ENCODE results near the gene ANKRD12.

The ANKRD12 gene

DNA sequence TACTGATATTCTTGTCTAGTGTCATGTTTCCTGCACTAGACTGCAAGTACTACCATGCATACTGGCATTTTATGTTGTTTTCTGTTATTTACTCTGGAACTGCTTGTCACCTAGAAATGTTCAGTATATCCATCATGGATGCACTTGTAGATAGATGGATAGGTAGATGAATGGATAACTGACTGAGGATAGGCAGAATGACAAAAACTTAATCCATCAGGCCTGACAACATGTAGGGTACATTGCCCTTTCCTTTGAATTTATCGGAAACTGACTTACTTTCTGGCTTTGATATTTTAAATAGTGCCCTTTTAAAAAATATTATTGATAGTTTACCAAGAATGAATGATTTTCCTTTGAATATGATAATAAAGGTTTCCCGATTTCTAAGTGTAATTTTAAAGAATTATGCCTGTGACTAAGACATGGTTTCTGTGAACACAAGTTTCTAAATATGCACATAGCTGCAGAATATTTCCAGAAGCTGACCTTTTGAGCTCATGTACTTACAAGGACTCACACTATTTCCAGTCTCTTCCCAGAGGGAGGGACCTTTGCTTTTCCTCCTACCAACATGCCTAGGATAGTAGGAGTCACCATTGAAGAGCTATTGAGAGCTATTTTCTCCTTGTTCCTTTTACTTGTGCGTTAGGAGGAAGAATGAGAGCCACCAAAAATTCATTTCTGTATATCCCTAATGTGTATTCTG, 81.3 kb downstream of the ANKRD12 start:
- Histone ChIP-seq H3K4me1 (ENCODE audit: control insufficient read depth, insufficient read depth, low read length) (no peaks in the 10 kb centered on the region), H3K36me3 (ENCODE audit: control insufficient read depth in 2 of 2, insufficient read depth in 1 of 2, low read length in 2 of 2) (peaks cover under 1 to 23% of the 10 kb centered on the region in 2 experiments; a peak in 2 of 3 replicates), H3K4me3 (ENCODE audit: low read depth, low read length) (no peak overlapping the region), H3K9me3 (ENCODE audit: control insufficient read depth, insufficient read depth, low read depth, low read length) (no peaks in the 10 kb centered on the region), H3K27ac (ENCODE audit: extremely low read depth, low read depth, low read length) (no peak overlapping the region)
- POLR2A ChIA-PET, result no interaction called here
- CTCF ChIA-PET, result interaction anchor here (1.0 kb wide), 1 partner anchor 298 kb away, joined by 3 read pairs; no protein-coding TSS in a partner anchor
- TF ChIP-seq ZFP3 (tag by site-specific recombination; IDR thresholded peaks at IDR 0.05; ENCODE audit: low read depth) (no peak), BCL11B (tag by site-specific recombination; IDR thresholded peaks at IDR 0.05; ENCODE audit: low read depth) (no peak), ZNF248 (tag by site-specific recombination; IDR thresholded peaks at IDR 0.05) (no peak), SP3 (tag by site-specific recombination; IDR thresholded peaks at IDR 0.05) (no peak)

DNA sequence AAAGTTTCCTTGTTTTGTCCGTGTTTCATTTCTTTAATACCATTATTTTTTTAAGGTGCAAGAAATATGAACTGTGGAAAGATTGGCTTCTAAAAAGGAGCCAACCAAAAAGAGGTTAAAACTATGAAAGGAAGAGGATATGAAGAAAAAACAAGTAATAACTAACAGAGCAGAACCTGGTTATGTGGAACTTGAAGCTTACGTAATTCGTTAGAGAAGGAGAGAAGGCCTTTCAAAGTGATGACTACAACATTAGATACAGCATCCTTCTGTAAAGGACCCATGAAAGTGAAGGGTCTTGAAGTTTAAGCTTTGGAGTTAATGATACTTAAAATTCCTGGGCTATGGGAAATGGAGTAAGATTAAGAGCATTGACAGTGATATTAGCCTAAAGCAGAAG, 84.5 kb downstream of the ANKRD12 start:
- Histone ChIP-seq H3K27ac (ENCODE audit: extremely low read depth, low read depth, low read length) (no peak overlapping the region), H3K4me1 (ENCODE audit: control insufficient read depth, insufficient read depth, low read length) (no peaks in the 10 kb centered on the region), H3K4me3 (ENCODE audit: low read depth, low read length) (no peak overlapping the region), H3K36me3 (ENCODE audit: control insufficient read depth in 2 of 2, insufficient read depth in 1 of 2, low read length in 2 of 2) (peaks cover 1 to 18% of the 10 kb centered on the region in 2 experiments), H3K9me3 (ENCODE audit: control insufficient read depth, insufficient read depth, low read depth, low read length) (no peaks in the 10 kb centered on the region)
- TF ChIP-seq, protein P1, sequence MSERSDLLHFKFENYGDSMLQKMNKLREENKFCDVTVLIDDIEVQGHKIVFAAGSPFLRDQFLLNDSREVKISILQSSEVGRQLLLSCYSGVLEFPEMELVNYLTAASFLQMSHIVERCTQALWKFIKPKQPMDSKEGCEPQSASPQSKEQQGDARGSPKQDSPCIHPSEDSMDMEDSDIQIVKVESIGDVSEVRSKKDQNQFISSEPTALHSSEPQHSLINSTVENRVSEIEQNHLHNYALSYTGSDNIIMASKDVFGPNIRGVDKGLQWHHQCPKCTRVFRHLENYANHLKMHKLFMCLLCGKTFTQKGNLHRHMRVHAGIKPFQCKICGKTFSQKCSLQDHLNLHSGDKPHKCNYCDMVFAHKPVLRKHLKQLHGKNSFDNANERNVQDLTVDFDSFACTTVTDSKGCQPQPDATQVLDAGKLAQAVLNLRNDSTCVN (tag by site-specific recombination; optimal IDR thresholded peaks at IDR 0.05), result no peak
- no peak for TF ChIP-seq ZIC2 (tag by site-specific recombination; IDR thresholded peaks at IDR 0.05)
- TF ChIP-seq SALL2 (tag by site-specific recombination; IDR thresholded peaks at IDR 0.05; ENCODE audit: borderline replicate concordance), result no peak
- no peak for TF ChIP-seq ZNF544 (tag by site-specific recombination; IDR thresholded peaks at IDR 0.05)
- TF ChIP-seq IKZF3 (tag by site-specific recombination; IDR thresholded peaks at IDR 0.05), result no peak
- TF ChIP-seq SETDB1 (IDR thresholded peaks at IDR 0.05; ENCODE audit: insufficient read length, low read length), result no peak
- no peak for TF ChIP-seq ZNF324 (tag by site-specific recombination; IDR thresholded peaks at IDR 0.05)
- TF ChIP-seq ZNF350 (tag by site-specific recombination; IDR thresholded peaks at IDR 0.05), result no peak
- no peak for TF ChIP-seq FEZF1 (tag by site-specific recombination; IDR thresholded peaks at IDR 0.05)
- TF ChIP-seq, protein P2, sequence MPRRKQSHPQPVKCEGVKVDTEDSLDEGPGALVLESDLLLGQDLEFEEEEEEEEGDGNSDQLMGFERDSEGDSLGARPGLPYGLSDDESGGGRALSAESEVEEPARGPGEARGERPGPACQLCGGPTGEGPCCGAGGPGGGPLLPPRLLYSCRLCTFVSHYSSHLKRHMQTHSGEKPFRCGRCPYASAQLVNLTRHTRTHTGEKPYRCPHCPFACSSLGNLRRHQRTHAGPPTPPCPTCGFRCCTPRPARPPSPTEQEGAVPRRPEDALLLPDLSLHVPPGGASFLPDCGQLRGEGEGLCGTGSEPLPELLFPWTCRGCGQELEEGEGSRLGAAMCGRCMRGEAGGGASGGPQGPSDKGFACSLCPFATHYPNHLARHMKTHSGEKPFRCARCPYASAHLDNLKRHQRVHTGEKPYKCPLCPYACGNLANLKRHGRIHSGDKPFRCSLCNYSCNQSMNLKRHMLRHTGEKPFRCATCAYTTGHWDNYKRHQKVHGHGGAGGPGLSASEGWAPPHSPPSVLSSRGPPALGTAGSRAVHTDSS (tag by site-specific recombination; IDR thresholded peaks at IDR 0.05), result no peak
- TF ChIP-seq ZNF23 (tag by site-specific recombination; IDR thresholded peaks at IDR 0.05; ENCODE audit: borderline replicate concordance), result no peak
- TF ChIP-seq ZNF121 (tag by site-specific recombination; IDR thresholded peaks at IDR 0.05), result no peak
- no peak for TF ChIP-seq ZNF416 (tag by site-specific recombination; IDR thresholded peaks at IDR 0.05)
- TF ChIP-seq TCF7L2 (IDR thresholded peaks at IDR 0.05; ENCODE audit: borderline replicate concordance, low read depth, low read length), result no peak
- no peak for TF ChIP-seq ZNF560 (tag by site-specific recombination; IDR thresholded peaks at IDR 0.05; ENCODE audit: borderline replicate concordance)
- TF ChIP-seq ZFP3 (tag by site-specific recombination; IDR thresholded peaks at IDR 0.05; ENCODE audit: low read depth), result no peak
- TF ChIP-seq, protein P3, sequence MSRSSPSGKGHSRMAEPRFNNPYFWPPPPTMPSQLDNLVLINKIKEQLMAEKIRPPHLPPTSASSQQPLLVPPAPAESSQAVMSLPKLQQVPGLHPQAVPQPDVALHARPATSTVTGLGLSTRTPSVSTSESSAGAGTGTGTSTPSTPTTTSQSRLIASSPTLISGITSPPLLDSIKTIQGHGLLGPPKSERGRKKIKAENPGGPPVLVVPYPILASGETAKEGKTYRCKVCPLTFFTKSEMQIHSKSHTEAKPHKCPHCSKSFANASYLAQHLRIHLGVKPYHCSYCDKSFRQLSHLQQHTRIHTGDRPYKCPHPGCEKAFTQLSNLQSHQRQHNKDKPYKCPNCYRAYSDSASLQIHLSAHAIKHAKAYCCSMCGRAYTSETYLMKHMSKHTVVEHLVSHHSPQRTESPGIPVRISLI (tag by site-specific recombination; IDR thresholded peaks at IDR 0.05), result no peak
- no peak for TF ChIP-seq ZNF239 (tag by site-specific recombination; IDR thresholded peaks at IDR 0.05)
- TF ChIP-seq GFI1B (tag by site-specific recombination; IDR thresholded peaks at IDR 0.05), result no peak
- no peak for TF ChIP-seq EGR2 (tag by site-specific recombination; IDR thresholded peaks at IDR 0.05; ENCODE audit: low read depth)
- POLR2A ChIA-PET, result no interaction called here
- CTCF ChIA-PET, result no interaction called here

Data from HEK293 (cell line).